Esophagus squamous epithelium (tissue), 5 donors: ENCODE measurements around the gene SURF1. TPM values are rescaled to one million over a fixed set of nuclear protein-coding genes. Genes with fewer than 3 reads are reported as not detected.
"Not testable (repeated sequence)": the region's sequence is repeated elsewhere in the genome, so short reads cannot be mapped to it uniquely, and the experiment has no call there.

Experiments used
- DNase-seq: peaks from one replicate; lab custom pipeline; 2025; lab: John Stamatoyannopoulos, UW
- H3K27ac ChIP-seq, 4 donors: fragments of 200-600 bp; sonication (generic); one replicate each; pipeline ENCODE4 v1.5.1; 2016 to 2019; ENCODE audit warnings: mild to moderate bottlenecking in 1 of 4
- H3K27me3 ChIP-seq, 4 donors: fragments of 200-600 bp; sonication (generic); 1 replicate in 3 of 4; 2 replicates in 1 of 4; pipeline versions ENCODE4 v1.5.1 to v1.6.0; 2017 to 2021; ENCODE audit warnings: antibody characterized with exemption in 1 of 4
- H3K36me3 ChIP-seq, 3 donors: fragments of 200-600 bp; sonication (generic); one replicate each; pipeline ENCODE4 v1.5.1; 2016 to 2019
- H3K4me1 ChIP-seq, 3 donors: fragments of 200-600 bp; sonication (generic); one replicate each; pipeline ENCODE4 v1.5.1; 2017 to 2019
- H3K4me3 ChIP-seq, 4 donors: fragments of 200-600 bp; sonication (generic); 1 replicate in 3 of 4; 2 replicates in 1 of 4; pipeline ENCODE4 v1.5.1; 2016 to 2019; ENCODE audit warnings: mild to moderate bottlenecking in 2 of 4, moderate library complexity in 1 of 4
- H3K9me3 ChIP-seq, 3 donors: fragments of 200-600 bp; sonication (generic); one replicate each; pipeline ENCODE4 v1.5.1; 2016 to 2019
- POLR2A ChIP-seq, 4 donors: fragments of 450-650 bp; IDR thresholded peaks; one replicate each; pipeline ENCODE4 v1.6.1; 2017; ENCODE audit warnings: antibody characterized with exemption in 4 of 4, mild to moderate bottlenecking in 4 of 4, moderate library complexity in 3 of 4
- WGBS, 2 donors: methylation state at CpG; one replicate each; pipeline ENCODE4 v1.1.5; 2018; 5-methylcytosine and 5-hydroxymethylcytosine counted together
- intact Hi-C: fragments of 100-400 bp; cut with DNase I; formaldehyde crosslinking; loops from one replicate; pipeline ENCODE4 v1.15.0; 2022
- total RNA-seq, 4 donors: library from RNA; depleted of rRNA; stranded (reverse); fragments of >200 nt; gene quantifications; one replicate each; pipeline ENCODE4 v1.1.0, GENCODE V29; 2016
- TF ChIP-seq, protein P1 (sequence below), 6 experiments: fragments of 450-650 bp in 4 of 6; fragments of 200-600 bp in 2 of 6; sonication (generic) in 2 of 6; IDR thresholded peaks; one replicate each; pipeline ENCODE4 v1.5.1; 2016 to 2019; ENCODE audit warnings: antibody characterized with exemption in 6 of 6, mild to moderate bottlenecking in 4 of 6, moderate library complexity in 4 of 6
- donor health status: DM: yes; HTN: yes; CAD: no.

The SURF1 gene
- total RNA-seq, 4 donors from 2014 or later = 18.2 to 44.7 (median 32.0) TPM

DNA sequence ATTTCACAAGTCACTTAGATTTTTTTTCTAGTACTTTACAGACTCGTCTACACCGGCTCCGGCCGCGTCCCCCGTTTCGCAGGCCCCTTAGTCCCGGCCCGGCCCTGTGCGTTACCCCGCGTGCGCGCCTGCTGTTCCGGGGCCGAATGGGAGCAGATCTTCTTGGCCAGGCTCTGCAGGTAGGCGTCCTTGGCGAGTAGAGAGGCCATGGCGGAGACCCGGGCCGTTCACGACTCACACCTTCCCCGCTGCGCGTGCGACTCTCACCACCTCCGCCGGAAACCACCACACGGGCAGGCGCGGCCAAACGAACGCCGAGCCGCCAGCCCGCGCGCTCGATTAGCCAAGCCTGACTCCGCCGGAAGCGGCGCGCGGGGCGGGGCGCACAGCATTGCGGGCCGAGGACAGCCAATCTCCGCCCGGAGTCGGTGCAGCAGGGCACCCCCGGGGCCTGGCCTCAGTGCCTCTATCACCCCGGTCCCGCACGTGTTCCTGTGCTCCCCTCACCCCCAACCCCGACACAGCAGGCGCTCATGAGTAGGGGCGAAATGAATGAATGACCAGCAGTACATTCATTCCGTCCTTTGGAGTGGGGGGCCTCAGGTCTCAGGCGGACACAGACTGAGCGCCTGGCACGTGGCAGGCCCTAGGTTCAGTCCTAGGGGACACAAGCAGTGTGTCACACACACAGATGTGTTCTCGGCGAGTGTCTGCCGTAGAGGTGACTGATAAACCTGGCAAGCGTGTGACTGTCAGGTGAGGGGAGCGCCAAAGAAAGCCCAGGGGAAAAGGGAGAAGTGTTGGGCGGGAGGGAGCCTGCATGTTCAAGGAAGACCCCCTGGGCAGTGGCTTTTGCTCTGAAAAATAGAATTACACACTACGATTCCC, 20.1 kb downstream of the SURF1 start, which contains the start of gene SURF6:
SURF6 (minus strand) TSS at position 265 of the 888 bp plus-strand sequence; CDS start at position 209, 56 bp downstream.
- WGBS, 2 donors = 7 to 16% methylated on average over 22 to 28 of the region's 70 CpGs
- Histone ChIP-seq H3K27me3 (no peaks in the 10 kb centered on the region), H3K4me3 (peak within 1 kb of the TSS; percentile 76 to 97 (median 88)), H3K36me3 (peaks cover 13 to 52% (median 30%) of the 10 kb centered on the region in 3 donors), H3K4me1 (peaks cover 25 to 74% (median 30%) of the 10 kb centered on the region in 3 donors), H3K27ac (peak within 1 kb of the TSS; percentile 74 to 85 (median 82)), H3K9me3 (no peaks in the 10 kb centered on the region)
- peak; percentile 59 for DNase-seq
- TF ChIP-seq, protein P1, sequence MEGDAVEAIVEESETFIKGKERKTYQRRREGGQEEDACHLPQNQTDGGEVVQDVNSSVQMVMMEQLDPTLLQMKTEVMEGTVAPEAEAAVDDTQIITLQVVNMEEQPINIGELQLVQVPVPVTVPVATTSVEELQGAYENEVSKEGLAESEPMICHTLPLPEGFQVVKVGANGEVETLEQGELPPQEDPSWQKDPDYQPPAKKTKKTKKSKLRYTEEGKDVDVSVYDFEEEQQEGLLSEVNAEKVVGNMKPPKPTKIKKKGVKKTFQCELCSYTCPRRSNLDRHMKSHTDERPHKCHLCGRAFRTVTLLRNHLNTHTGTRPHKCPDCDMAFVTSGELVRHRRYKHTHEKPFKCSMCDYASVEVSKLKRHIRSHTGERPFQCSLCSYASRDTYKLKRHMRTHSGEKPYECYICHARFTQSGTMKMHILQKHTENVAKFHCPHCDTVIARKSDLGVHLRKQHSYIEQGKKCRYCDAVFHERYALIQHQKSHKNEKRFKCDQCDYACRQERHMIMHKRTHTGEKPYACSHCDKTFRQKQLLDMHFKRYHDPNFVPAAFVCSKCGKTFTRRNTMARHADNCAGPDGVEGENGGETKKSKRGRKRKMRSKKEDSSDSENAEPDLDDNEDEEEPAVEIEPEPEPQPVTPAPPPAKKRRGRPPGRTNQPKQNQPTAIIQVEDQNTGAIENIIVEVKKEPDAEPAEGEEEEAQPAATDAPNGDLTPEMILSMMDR (IDR thresholded peaks at IDR 0.05) = peak in 3 of 6 experiments; percentile 6 to 59 (median 20)
- TF ChIP-seq POLR2A (IDR thresholded peaks at IDR 0.05) = peak in 1 of 4 donors; percentile 54
- intact Hi-C loops = no loop called here

GRCh38 chr9:133334888-133335287, 21.4 kb downstream of the SURF1 start:
- H3K4me1 ChIP-seq = peaks cover 25 to 62% (median 29%) of the 10 kb centered on the region in 3 donors
- DNase-seq, H3K9me3 ChIP-seq, intact Hi-C loops, H3K27me3 ChIP-seq: not testable (repeated sequence)
- WGBS, 2 donors = 63% methylated on average over 11 of the region's 11 CpGs
- H3K4me3 ChIP-seq = peak overlapping the region; percentile 76 to 97 (median 88)
- H3K27ac ChIP-seq = peak overlapping the region in 2 of 4 donors; percentile 83 to 85
- H3K36me3 ChIP-seq = peaks cover 18 to 52% (median 33%) of the 10 kb centered on the region in 3 donors

DNA sequence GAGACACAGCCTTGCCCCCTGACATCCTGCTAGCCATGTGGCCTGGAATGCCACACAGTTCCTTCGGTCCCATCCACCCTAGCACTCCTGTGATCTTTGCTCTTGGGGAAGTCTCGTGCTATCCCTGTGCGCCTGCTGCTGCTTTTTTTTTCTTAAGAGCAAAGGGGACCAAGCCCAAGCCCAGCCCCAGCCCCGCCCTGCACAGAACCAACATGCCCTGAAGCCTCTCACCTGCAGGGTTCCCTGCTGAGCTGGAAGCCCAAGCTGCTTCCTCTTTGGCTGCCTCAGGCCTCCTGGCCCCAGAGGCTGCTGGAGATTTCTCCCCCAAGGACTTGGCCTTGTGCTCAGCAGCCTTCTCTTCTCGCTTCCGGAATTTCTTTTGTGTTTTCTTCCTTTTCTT, 22.1 kb downstream of the SURF1 start:
- no peaks in the 10 kb centered on the region for H3K9me3 ChIP-seq
- no peaks in the 10 kb centered on the region for H3K27me3 ChIP-seq
- H3K36me3 ChIP-seq = peaks cover 18 to 51% (median 33%) of the 10 kb centered on the region in 3 donors
- 41 to 43% methylated on average over 2 to 4 of the region's 6 CpGs for WGBS, 2 donors
- H3K4me1 ChIP-seq = peaks cover 25 to 62% (median 25%) of the 10 kb centered on the region in 3 donors
- no peak for DNase-seq
- peak overlapping the region in 1 of 4 donors; percentile 82 for H3K4me3 ChIP-seq
- no peak overlapping the region for H3K27ac ChIP-seq
- intact Hi-C loops = no loop called here
- TF ChIP-seq, protein P1 (IDR thresholded peaks at IDR 0.05) = no peak
- no peak for TF ChIP-seq POLR2A (IDR thresholded peaks at IDR 0.05)

- Histone ChIP-seq H3K27ac (no peak overlapping the region), H3K4me1 (peaks cover 25 to 60% (median 25%) of the 10 kb centered on the region in 3 donors), H3K9me3 (no peaks in the 10 kb centered on the region), H3K27me3 (no peaks in the 10 kb centered on the region), H3K36me3 (peaks cover 18 to 51% (median 33%) of the 10 kb centered on the region in 3 donors), H3K4me3 (no peak overlapping the region)
- intact Hi-C loops = no loop called here
- TF ChIP-seq POLR2A (IDR thresholded peaks at IDR 0.05) = no peak
- TF ChIP-seq, protein P1 (IDR thresholded peaks at IDR 0.05) = no peak
- 100% methylated on average over 4 of the region's 10 CpGs; no CpG with 5 or more reads in 1 of the 2 donors for WGBS, 2 donors
- no peak for DNase-seq
Observed at GRCh38 chr9:133333566-133333965, 22.7 kb downstream of the SURF1 start.

DNA sequence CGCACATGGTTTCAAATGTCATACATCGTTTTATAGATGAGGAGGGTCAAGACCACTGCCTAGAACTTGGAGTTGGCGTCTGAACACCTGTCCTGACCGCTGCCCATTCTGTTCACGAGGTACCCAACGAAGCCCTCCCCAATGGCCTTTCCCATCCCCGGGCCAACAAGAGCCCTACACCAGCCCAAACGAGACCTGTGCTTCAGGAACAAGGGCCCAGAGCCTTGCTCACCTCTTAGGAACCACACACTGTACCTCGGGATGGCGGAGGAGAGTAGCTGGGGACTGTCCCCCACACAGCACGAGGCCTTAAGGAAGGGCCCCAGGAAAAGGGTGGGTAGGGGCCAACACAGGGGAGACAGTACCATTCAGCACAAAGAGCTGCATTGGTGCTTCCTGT, 23.3 kb downstream of the SURF1 start:
- Histone ChIP-seq H3K27me3 (no peaks in the 10 kb centered on the region), H3K36me3 (peaks cover 18 to 51% (median 33%) of the 10 kb centered on the region in 3 donors), H3K4me3 (no peak overlapping the region), H3K27ac (no peak overlapping the region), H3K9me3 (no peaks in the 10 kb centered on the region), H3K4me1 (peaks cover 25 to 59% (median 25%) of the 10 kb centered on the region in 3 donors)
- WGBS, 2 donors = 82 to 94% methylated on average over 5 to 11 of the region's 11 CpGs
- DNase-seq = no peak
- TF ChIP-seq POLR2A (IDR thresholded peaks at IDR 0.05) = no peak
- TF ChIP-seq, protein P1 (IDR thresholded peaks at IDR 0.05) = no peak
- intact Hi-C loops = no loop called here
